ENCODE data around the gene IMMP2L.

DNA sequence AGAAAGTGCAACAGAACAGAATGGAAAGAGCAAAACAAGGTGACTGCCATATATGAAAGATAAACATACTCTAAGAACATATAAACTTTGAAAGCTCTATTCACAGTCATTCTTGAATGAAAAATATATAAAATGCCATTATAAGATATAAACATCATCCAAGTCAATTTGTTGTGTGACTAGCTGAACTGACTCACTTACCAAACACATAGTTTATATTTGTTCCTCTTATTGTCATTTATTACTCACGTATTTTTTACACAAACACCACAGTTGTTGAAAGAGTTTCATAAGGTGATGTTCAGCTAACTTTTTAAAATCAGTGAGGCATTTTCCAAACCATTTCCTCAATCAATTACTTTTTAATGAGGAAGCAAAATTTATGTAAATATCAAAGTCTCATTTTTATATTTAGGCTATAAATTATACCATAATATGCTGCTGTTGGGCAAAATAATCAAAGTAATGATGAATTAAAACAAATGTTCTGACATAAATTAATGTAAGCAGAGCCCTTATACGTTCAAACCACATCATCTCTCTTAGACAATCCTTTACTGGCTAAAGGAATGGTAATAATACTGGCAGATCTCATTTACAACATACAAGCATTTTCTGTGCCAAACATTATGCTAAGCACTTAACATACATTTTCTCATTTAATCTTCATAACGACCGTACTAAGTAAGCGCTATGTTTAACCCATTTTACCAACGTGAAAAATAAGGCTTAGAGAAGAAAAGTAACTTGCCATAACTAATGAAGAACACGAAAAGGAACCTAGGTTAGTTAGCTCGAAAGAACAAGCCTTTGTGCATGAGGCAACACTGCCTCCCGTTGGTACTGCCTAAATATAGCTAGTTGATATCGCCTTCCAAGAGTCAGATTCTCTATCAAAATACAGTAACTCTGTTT is 464.0 kb downstream of the IMMP2L start:
- TF ChIP-seq, protein P1, sequence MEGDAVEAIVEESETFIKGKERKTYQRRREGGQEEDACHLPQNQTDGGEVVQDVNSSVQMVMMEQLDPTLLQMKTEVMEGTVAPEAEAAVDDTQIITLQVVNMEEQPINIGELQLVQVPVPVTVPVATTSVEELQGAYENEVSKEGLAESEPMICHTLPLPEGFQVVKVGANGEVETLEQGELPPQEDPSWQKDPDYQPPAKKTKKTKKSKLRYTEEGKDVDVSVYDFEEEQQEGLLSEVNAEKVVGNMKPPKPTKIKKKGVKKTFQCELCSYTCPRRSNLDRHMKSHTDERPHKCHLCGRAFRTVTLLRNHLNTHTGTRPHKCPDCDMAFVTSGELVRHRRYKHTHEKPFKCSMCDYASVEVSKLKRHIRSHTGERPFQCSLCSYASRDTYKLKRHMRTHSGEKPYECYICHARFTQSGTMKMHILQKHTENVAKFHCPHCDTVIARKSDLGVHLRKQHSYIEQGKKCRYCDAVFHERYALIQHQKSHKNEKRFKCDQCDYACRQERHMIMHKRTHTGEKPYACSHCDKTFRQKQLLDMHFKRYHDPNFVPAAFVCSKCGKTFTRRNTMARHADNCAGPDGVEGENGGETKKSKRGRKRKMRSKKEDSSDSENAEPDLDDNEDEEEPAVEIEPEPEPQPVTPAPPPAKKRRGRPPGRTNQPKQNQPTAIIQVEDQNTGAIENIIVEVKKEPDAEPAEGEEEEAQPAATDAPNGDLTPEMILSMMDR (conservative IDR thresholded peaks at IDR 0.05; ENCODE audit: low read depth, low read length) = peak; percentile 65
- TF ChIP-seq POLR2A (IDR thresholded peaks at IDR 0.05; ENCODE audit: low read depth, low read length) (no peak), RAD21 (IDR thresholded peaks at IDR 0.05; ENCODE audit: low read length) (peak; percentile 79), RCOR1 (IDR thresholded peaks at IDR 0.05; ENCODE audit: insufficient replicate concordance, low read length) (no peak), FOS (IDR thresholded peaks at IDR 0.05; ENCODE audit: low read depth, low read length) (no peak)
- TF ChIP-seq, protein P2, sequence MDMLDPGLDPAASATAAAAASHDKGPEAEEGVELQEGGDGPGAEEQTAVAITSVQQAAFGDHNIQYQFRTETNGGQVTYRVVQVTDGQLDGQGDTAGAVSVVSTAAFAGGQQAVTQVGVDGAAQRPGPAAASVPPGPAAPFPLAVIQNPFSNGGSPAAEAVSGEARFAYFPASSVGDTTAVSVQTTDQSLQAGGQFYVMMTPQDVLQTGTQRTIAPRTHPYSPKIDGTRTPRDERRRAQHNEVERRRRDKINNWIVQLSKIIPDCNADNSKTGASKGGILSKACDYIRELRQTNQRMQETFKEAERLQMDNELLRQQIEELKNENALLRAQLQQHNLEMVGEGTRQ (IDR thresholded peaks at IDR 0.05; ENCODE audit: low read depth, low read length) = no peak
